Ovary (tissue), 9 donors: ENCODE data around the gene DHRS1. TPM values are rescaled to one million over a fixed set of nuclear protein-coding genes. Genes with fewer than 3 reads are reported as not detected.
A peak's percentile ranks its signal among the peaks of the same experiment; 100 is the strongest.

Source experiments
- DNase-seq, 5 donors: peaks; one replicate each; pipeline ENCODE4 v3.0.0-alpha.2; 2019 to 2020
- H3K27ac ChIP-seq, 2 donors: fragments of 200-600 bp; one replicate each; pipeline versions ENCODE4 v1.5.1 to v1.8.0; 2019 to 2022
- H3K27me3 ChIP-seq: fragments of 200-600 bp; one replicate; pipeline ENCODE4 v1.8.0; 2022
- H3K36me3 ChIP-seq: fragments of 200-600 bp; sonication (generic); one replicate; pipeline ENCODE4 v1.5.1; 2019
- H3K4me1 ChIP-seq: one replicate; pipeline ENCODE4 v1.8.1; 2013; ENCODE audit warnings: mild to moderate bottlenecking, moderate library complexity; ENCODE audit not compliant: insufficient read depth
- H3K4me3 ChIP-seq: fragments of 200-600 bp; sonication (generic); one replicate; pipeline ENCODE4 v1.5.1; 2017
- H3K9me3 ChIP-seq, 2 donors: fragments of 200-600 bp in 1 of 2; sonication (generic) in 1 of 2; one replicate each; pipeline versions ENCODE4 v1.5.1 to v1.8.1; 2013 to 2019; ENCODE audit warnings: mild to moderate bottlenecking in 1 of 2, moderate library complexity in 1 of 2
- CTCF ChIP-seq, 3 donors: fragments of 450-650 bp in 2 of 3; fragments of 200-600 bp in 1 of 3; IDR thresholded peaks; one replicate each; pipeline versions ENCODE4 v1.5.1 to v1.8.0; 2016 to 2022; ENCODE audit warnings: antibody characterized with exemption in 3 of 3, mild to moderate bottlenecking in 1 of 3
- EP300 ChIP-seq: sonication (generic); formaldehyde crosslinking; IDR thresholded peaks from one replicate; pipeline ENCODE4 v1.6.1; 2017; ENCODE audit warnings: antibody characterized with exemption
- POLR2A ChIP-seq: fragments of 450-650 bp; IDR thresholded peaks from one replicate; pipeline ENCODE4 v1.6.1; 2017; ENCODE audit warnings: antibody characterized with exemption, mild to moderate bottlenecking, moderate library complexity
- WGBS, 3 donors: extraction: QIAGEN DNeasy Blood & Tissue Kit in 1 of 3; methylation state at CpG; one replicate each; pipeline versions ENCODE4 v1.1.5 to v1.1.7; 2013 to 2017; 5-methylcytosine and 5-hydroxymethylcytosine counted together
- intact Hi-C, 4 donors: fragments of 100-400 bp; cut with DNase I; formaldehyde crosslinking; loops; one replicate each; pipeline versions ENCODE4 v1.11.0 to v1.15.1; 2022 to 2023
- polyA plus RNA-seq, 2 donors: library from polyadenylated mRNA; stranded (reverse); fragments of 200-250 nt in 1 of 2; fragments of 350-450 nt in 1 of 2; fragmentation: Illumina TruSeq in 1 of 2; extraction: RNeasy Lipid Tissue Mini Kit (QIAGEN cat#74804) in 1 of 2; gene quantifications; one replicate each; pipeline ENCODE4 v1.2.3, GENCODE V29; 2013 to 2014
- total RNA-seq, 7 donors: library from RNA; depleted of rRNA in 2 of 7; stranded (reverse); fragments of >200 nt in 2 of 7; fragmentation: NEBNext Ultra II Directional in 3 of 7; extraction: Animal tissue kit (Norgen Biotek cat#: 25700) in 3 of 7; gene quantifications; one replicate each; pipeline versions ENCODE4 v1.1.0 to v1.2.4, GENCODE V29; 2016 to 2023
- donor health status: DM: no; HTN: no; CAD: no; lungs with moderate emphysema.
- donor health status: DM: no; HTN: no; CAD: no.
- donor health status: Bipolar disorder and iron deficiency.
- donor health status: DM: yes; HTN: yes; CAD: no.
- donor health status: DM: no; HTN: no; CAD: no.
- donor health status: DM: yes; HTN: yes; CAD: no.

The DHRS1 gene
- total and polyA plus RNA-seq, 9 donors, result 12.8 to 35.6 (median 17.9) TPM

DNA sequence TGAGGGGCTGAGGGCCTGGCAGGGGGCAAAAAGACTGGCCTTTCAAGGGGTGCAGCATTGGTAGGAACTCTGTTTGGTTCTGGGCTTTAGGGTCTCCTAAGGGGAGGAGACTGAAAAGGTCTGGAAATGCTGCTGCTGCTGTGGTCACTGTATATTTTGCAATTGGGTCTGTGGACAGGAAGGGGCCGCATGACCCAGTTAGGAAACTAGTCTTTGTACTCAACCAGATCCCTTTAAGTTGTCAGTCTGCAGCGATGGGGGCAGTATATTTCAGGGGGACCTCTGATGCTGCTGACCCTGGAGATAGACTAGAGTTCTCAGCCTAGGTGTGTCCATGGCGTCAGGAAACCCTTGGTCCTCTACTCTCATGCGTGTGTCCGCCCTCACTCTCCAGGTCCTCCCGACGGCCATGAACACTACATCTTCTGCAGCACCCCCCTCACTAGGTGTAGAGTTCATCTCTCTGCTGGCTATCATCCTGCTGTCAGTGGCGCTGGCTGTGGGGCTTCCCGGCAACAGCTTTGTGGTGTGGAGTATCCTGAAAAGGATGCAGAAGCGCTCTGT is 15.7 kb upstream of the DHRS1 start:
- 80 to 87% (median 84%) methylated on average over 10 of the region's 10 CpGs for WGBS, 3 donors
- no peak overlapping the region for H3K4me3 ChIP-seq
- no peaks in the 10 kb centered on the region for H3K9me3 ChIP-seq
- no peaks in the 10 kb centered on the region for H3K36me3 ChIP-seq
- H3K27ac ChIP-seq, result no peak overlapping the region
- intact Hi-C loops, result no loop called here
- TF ChIP-seq EP300 (no peak), POLR2A (no peak), CTCF (IDR thresholded peaks at IDR 0.05) (no peak)
- H3K4me1 ChIP-seq, result peaks cover 12% of the 10 kb centered on the region
- no peak for DNase-seq
- no peaks in the 10 kb centered on the region for H3K27me3 ChIP-seq

DNA sequence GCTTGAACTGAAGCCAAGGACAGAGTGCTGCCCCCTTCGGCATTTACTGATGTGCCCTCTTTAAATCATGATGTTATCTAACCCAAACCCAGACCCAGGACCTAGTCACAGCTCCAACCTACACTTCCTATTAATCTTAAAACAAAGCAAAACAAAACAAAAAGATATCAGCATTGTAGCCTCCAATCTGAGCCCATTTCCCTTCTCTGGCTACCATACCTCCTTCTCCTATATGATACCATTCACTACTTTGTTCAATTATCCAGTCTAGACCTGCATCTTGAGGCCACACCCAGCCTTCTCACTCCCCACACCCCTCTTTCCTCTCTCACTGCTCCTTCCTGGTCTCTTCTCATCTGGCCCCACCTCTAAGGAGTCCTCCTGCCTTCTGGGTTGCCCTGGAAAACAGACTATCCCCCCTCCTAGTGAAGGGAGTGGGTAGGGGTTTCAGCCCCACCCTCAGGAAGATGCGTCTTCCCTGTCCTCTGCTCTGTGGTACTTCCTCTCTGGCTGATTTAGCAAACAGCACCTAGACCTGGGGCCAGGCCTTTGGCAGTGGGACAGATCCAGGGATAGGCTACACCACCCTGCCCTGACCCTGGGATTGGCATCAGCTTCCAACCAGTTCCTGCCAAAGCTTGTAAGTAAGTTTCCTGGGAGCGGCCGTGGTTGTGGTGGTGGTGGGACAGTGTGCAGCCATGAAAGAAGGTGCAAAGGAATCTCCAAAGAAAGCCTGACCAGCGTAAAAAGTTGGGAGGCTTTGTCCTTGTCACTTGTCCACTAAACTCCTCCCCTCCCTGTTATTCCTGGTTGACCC is 15.0 kb upstream of the DHRS1 start:
- TF ChIP-seq CTCF (IDR thresholded peaks at IDR 0.05), result no peak
- no peak for TF ChIP-seq EP300
- TF ChIP-seq POLR2A, result no peak
- Histone ChIP-seq H3K4me1 (peaks cover 17% of the 10 kb centered on the region), H3K27ac (no peak overlapping the region), H3K36me3 (no peaks in the 10 kb centered on the region), H3K27me3 (no peaks in the 10 kb centered on the region), H3K4me3 (no peak overlapping the region), H3K9me3 (no peaks in the 10 kb centered on the region)
- no peak for DNase-seq
- WGBS, 3 donors, result 73 to 81% (median 78%) methylated on average over 5 of the region's 5 CpGs
- intact Hi-C loops, result loop anchor here in 1 of 4 donors (5.0 kb wide), 1 partner anchor 72 kb away; the partner anchor contains the start of gene TINF2

DNA sequence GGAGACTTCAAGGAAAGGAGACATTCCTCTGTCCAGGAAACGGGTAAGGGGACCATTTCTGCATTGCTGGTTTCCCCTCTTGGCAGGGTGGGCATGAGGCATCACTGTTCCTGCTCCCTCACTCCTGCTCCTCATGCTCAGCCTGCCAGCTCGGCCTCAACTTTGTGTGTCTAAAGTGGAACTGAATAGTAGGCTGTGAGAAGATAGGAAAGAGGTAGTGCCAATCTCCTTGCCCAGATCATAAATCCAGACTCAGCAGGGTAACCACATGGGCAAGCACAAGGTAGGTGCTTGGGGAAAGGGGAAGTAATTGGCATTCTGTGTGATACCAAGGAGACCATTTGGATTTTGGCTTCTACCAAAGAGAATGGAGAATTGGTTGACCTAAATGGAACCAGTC is 14.3 kb upstream of the DHRS1 start:
- TF ChIP-seq EP300, result no peak
- no peak for TF ChIP-seq POLR2A
- no peak for TF ChIP-seq CTCF (IDR thresholded peaks at IDR 0.05)
- WGBS, 3 donors, result 86 to 88% (median 86%) methylated on average over 2 of the region's 2 CpGs
- H3K27ac ChIP-seq, result no peak overlapping the region

GRCh38 chr14:24312736-24313507 is 13.3 kb upstream of the DHRS1 start:
- Histone ChIP-seq H3K27ac (peak overlapping the region in 1 of 2 donors; percentile 85), H3K9me3 (no peaks in the 10 kb centered on the region), H3K4me1 (peaks cover 18% of the 10 kb centered on the region), H3K27me3 (no peaks in the 10 kb centered on the region), H3K4me3 (no peak overlapping the region), H3K36me3 (no peaks in the 10 kb centered on the region)
- intact Hi-C loops, result loop anchor here in 1 of 4 donors (5.0 kb wide), 1 partner anchor 71 kb away; the partner anchor contains the start of gene TINF2
- DNase-seq, result no peak
- 71 to 76% (median 73%) methylated on average over 9 of the region's 9 CpGs for WGBS, 3 donors
- TF ChIP-seq POLR2A (no peak), EP300 (no peak), CTCF (IDR thresholded peaks at IDR 0.05) (no peak)

More for the DNA sequence above, 14.3 kb upstream of the DHRS1 start:
- intact Hi-C loops, result loop anchor here in 1 of 4 donors (5.0 kb wide), 1 partner anchor 72 kb away; the partner anchor contains the start of gene TINF2
- H3K36me3 ChIP-seq, result no peaks in the 10 kb centered on the region
- H3K9me3 ChIP-seq, result no peaks in the 10 kb centered on the region
- no peak overlapping the region for H3K4me3 ChIP-seq
- H3K27me3 ChIP-seq, result no peaks in the 10 kb centered on the region
- DNase-seq, result no peak
- peaks cover 18% of the 10 kb centered on the region for H3K4me1 ChIP-seq
